ENCODE data around the gene KANSL1L.

The KANSL1L gene

DNA sequence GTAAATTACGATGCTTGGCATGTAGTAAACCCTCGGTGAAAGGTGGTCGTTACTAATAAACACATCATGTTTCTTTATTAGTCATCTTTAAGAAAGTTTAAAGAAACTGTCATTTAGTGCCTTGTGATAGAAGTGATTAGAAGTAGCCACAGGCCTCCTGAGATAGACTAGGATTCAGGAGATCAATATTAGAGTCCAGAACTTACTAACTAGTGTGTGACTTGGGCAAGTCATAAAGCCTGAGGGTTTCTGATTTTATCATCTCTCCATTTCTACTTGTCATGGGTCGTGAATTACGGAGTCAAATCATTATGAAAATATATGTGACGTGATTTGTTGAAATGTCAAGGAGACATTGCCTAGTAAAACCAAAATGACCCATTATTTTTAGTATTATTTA, 162.1 kb downstream of the KANSL1L start:
- DNase-seq (ENCODE audit: insufficient read length, low spot score) (no peak), FAIRE-seq (no peak)
- no peak for TF ChIP-seq POLR2A (IDR thresholded peaks at IDR 0.05; ENCODE audit: low read depth, low read length)

- TF ChIP-seq POLR2A (IDR thresholded peaks at IDR 0.05; ENCODE audit: low read depth, low read length): no peak
- DNase-seq (ENCODE audit: insufficient read length, low spot score): no peak
- no peak for FAIRE-seq
Measured at GRCh38 chr2:210007895-210008294, 163.3 kb downstream of the KANSL1L start.

DNA sequence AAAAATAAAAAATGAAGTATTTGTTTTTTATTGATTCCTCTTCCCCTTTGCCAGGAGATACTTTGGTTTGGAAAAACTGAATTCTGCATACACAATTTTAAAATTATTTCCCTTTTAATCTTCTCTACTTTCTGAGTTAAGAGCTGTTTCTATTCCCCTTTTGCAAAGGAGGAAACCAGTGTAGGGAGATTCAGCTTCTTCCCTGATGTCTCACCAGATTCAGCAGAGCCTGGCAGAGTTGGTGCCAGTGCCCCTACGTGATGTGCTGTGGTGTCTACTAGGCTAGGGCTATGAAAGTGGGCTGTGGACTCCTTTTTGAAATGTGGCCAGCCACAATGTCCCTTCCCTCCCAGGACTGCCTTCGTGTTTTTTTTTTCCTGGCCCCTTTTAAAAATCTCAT, 166.3 kb downstream of the KANSL1L start:
- DNase-seq (ENCODE audit: insufficient read length, low spot score): no peak
- no peak for TF ChIP-seq POLR2A (IDR thresholded peaks at IDR 0.05; ENCODE audit: low read depth, low read length)
- no peak for FAIRE-seq

- DNase-seq (ENCODE audit: insufficient read length, low spot score) (no peak), FAIRE-seq (no peak)
- TF ChIP-seq POLR2A (IDR thresholded peaks at IDR 0.05; ENCODE audit: low read depth, low read length): no peak
Measured at GRCh38 chr2:210003359-210003758, 167.8 kb downstream of the KANSL1L start.

- FAIRE-seq: peak; percentile 91
Measured at GRCh38 chr2:210002158-210003157, 168.8 kb downstream of the KANSL1L start, which contains the start of gene RPE. Gene RPE (plus strand): TSS chr2:210002638. CDS start chr2:210002662, 24 bp downstream.

GRCh38 chr2:210000464-210001324, 170.5 kb downstream of the KANSL1L start:
- DNase-seq (ENCODE audit: insufficient read length, low spot score) (no peak), FAIRE-seq (no peak)
- TF ChIP-seq POLR2A (IDR thresholded peaks at IDR 0.05; ENCODE audit: low read depth, low read length): no peak

More at GRCh38 chr2:210002158-210003157, 168.8 kb downstream of the KANSL1L start, which contains the start of gene RPE:
- 0 out of 2 replicates have a peak, but pooled peaks have one; percentile 52 for TF ChIP-seq POLR2A (IDR thresholded peaks at IDR 0.05; ENCODE audit: low read depth, low read length)
- peak; percentile 77 for DNase-seq (ENCODE audit: insufficient read length, low spot score)

- no peak for TF ChIP-seq POLR2A (IDR thresholded peaks at IDR 0.05; ENCODE audit: low read depth, low read length)
- FAIRE-seq: no peak
- DNase-seq (ENCODE audit: insufficient read length, low spot score): no peak
Measured at GRCh38 chr2:209998596-209998995, 172.6 kb downstream of the KANSL1L start.

- DNase-seq (ENCODE audit: insufficient read length, low spot score) (no peak), FAIRE-seq (no peak)
- no peak for TF ChIP-seq POLR2A (IDR thresholded peaks at IDR 0.05; ENCODE audit: low read depth, low read length)
Measured at GRCh38 chr2:209993968-209994367, 177.2 kb downstream of the KANSL1L start.

- no peak for FAIRE-seq
- no peak for DNase-seq (ENCODE audit: insufficient read length, low spot score)
- TF ChIP-seq POLR2A (IDR thresholded peaks at IDR 0.05; ENCODE audit: low read depth, low read length): no peak
Measured at GRCh38 chr2:209990838-209991237, 180.4 kb downstream of the KANSL1L start.

GRCh38 chr2:209988010-209988409, 183.2 kb downstream of the KANSL1L start:
- no peak for TF ChIP-seq POLR2A (IDR thresholded peaks at IDR 0.05; ENCODE audit: low read depth, low read length)
- no peak for FAIRE-seq
- DNase-seq (ENCODE audit: insufficient read length, low spot score): no peak

DNA sequence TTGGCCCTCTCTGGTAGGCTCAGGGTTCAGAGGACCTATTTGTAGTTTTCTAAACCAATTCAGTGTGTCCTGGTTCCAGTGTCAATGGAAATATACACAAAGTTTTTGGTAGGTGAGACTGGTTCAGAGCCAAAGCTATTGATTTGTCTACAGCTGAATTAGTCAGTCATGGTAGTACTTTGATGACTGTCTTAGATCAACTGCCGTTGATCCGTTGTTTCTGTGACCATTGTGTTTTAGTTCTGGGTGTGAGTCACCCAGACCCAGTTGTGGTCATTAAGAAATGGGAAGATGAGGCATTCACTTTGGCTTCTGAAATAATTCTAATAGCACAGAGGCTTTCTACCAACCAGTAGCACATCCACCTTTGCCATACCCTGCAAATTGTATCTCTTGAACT, 184.8 kb downstream of the KANSL1L start:
- no peak for FAIRE-seq
- DNase-seq (ENCODE audit: insufficient read length, low spot score): no peak
- no peak for TF ChIP-seq POLR2A (IDR thresholded peaks at IDR 0.05; ENCODE audit: low read depth, low read length)

- FAIRE-seq (no peak), DNase-seq (ENCODE audit: insufficient read length, low spot score) (no peak)
- TF ChIP-seq POLR2A (IDR thresholded peaks at IDR 0.05; ENCODE audit: low read depth, low read length): no peak
Measured at GRCh38 chr2:209985874-209986273, 185.3 kb downstream of the KANSL1L start.

DNA sequence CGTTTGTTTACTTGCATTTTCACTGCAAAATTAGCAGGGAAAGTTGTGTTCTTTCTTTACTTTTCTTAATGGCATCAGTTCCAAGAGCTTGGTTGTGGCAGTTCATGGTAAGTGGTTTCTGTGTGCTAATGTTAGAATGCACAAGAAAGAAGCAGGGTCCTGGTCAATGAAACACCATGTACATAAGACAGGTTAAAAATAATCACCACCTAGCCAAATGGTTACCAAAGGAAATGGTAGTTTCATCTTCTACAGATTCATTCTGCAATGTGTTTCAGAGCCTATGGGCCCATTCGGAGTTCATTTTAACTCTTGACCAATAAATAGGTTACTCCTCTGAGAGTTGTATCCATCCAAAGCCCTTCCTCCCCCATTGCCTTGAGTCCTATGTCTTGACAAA, 186.9 kb downstream of the KANSL1L start:
- no peak for TF ChIP-seq POLR2A (IDR thresholded peaks at IDR 0.05; ENCODE audit: low read depth, low read length)
- no peak for DNase-seq (ENCODE audit: insufficient read length, low spot score)
- no peak for FAIRE-seq
